Measurements from ENCODE around the gene RSAD2. TPM values are rescaled to one million over a fixed set of nuclear protein-coding genes. Genes with fewer than 3 reads are reported as not detected.

RSAD2 gene
- total and polyA plus RNA-seq, 4 experiments from 2014 or later: 3.8 to 10.4 (median 5.0) TPM

DNA sequence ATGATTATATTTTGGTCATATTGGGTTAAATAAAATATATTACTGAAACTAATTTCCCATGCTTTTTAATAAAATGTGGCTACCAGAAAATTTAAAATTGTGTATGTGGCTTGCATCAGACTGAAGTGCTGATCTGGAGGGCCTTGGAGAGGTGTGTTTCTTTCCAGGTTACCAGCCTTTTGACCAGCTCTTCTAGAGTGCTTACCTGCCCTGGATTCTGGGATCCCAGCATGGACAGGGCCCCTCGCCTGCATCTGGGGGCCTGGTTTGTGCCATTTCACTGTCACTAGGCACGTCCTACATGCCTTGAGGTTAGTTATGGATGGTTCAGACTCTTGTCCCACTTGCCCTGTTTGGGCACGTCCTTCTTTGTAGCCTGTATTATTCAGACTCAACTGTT, 50.2 kb downstream of the RSAD2 start:
- CTCF ChIA-PET (ENCODE audit: partially characterized antibody): interaction anchor here (0.7 to 4.0 kb wide), 3 partner anchors 12 to 87 kb away, joined by 3 to 29 read pairs (median 3); no protein-coding TSS in a partner anchor
- no peaks in the 10 kb centered on the region for H3K27me3 ChIP-seq (ENCODE audit: insufficient read depth, low read length)
- no peak overlapping the region for H3K27ac ChIP-seq (ENCODE audit: low read depth, low read length)
- Mint-ChIP-seq H3K27me3 (no peaks in the 10 kb centered on the region), H3K4me1 (peaks cover 50 to 84% (median 62%) of the 10 kb centered on the region in 4 donors), H3K36me3 (peaks cover 25 to 45% of the 10 kb centered on the region in 2 donors), H3K9me3 (peaks cover 0 to 11% (median 4%) of the 10 kb centered on the region in 8 donors), H3K27ac (no peak overlapping the region), H3K4me3 (no peak overlapping the region)
- no peak overlapping the region for H3K4me3 ChIP-seq (ENCODE audit: low read length in 2 of 2)
- intact Hi-C loops (cut with micrococcal nuclease): no loop called here
- no peaks in the 10 kb centered on the region for H3K9me3 ChIP-seq (ENCODE audit: control insufficient read depth in 1 of 2, low read length in 2 of 2)
- DNase-seq: no peak
- POLR2A ChIA-PET (ENCODE audit: partially characterized antibody): no interaction called here
- no peaks in the 10 kb centered on the region for H3K36me3 ChIP-seq (ENCODE audit: insufficient read depth, low read length)
- peaks cover 41% of the 10 kb centered on the region for H3K4me1 ChIP-seq (ENCODE audit: insufficient read depth, low read length)

DNA sequence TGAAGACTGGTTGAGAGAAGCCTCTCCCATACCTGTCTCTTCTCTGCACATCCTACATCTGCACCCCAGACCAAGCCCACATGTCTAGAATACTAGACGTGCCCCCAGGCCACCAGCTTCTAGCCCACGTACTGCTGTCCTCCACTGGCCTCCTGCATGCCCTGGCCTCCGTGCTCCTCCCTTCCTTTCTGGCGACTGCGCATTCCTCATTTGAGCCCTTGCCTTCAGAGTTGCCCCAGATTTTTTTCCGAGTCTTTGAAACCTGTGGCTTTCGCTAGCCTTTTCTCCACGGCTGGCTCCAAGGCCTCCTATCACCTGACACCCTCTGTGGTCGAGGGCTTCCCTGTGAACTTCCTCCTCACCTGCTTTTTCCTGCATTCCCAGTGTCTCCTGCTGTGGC, 50.9 kb downstream of the RSAD2 start:
- Mint-ChIP-seq H3K4me3 (peak overlapping the region in 3 of 8 donors; percentile 2 to 77 (median 59)), H3K4me1 (peaks cover 49 to 84% (median 61%) of the 10 kb centered on the region in 4 donors), H3K27ac (peak overlapping the region in 4 of 7 donors; percentile 33 to 87 (median 49)), H3K27me3 (no peaks in the 10 kb centered on the region), H3K9me3 (peaks cover 0 to 11% (median 3%) of the 10 kb centered on the region in 8 donors), H3K36me3 (peaks cover 25 to 42% of the 10 kb centered on the region in 2 donors)
- H3K36me3 ChIP-seq (ENCODE audit: insufficient read depth, low read length): no peaks in the 10 kb centered on the region
- no peaks in the 10 kb centered on the region for H3K27me3 ChIP-seq (ENCODE audit: insufficient read depth, low read length)
- H3K4me3 ChIP-seq (ENCODE audit: low read length in 2 of 2): no peak overlapping the region
- H3K4me1 ChIP-seq (ENCODE audit: insufficient read depth, low read length): peaks cover 41% of the 10 kb centered on the region
- H3K9me3 ChIP-seq (ENCODE audit: control insufficient read depth in 1 of 2, low read length in 2 of 2): no peaks in the 10 kb centered on the region
- CTCF ChIA-PET (ENCODE audit: partially characterized antibody): interaction anchor here (1.8 to 4.0 kb wide), 2 partner anchors 8 to 13 kb away, joined by 4 to 29 read pairs; no protein-coding TSS in a partner anchor
- POLR2A ChIA-PET (ENCODE audit: partially characterized antibody): interaction anchor here (0.9 kb wide), 1 partner anchor 12 kb away, joined by 3 read pairs; no protein-coding TSS in a partner anchor
- no peak for DNase-seq
- H3K27ac ChIP-seq (ENCODE audit: low read depth, low read length): no peak overlapping the region
- intact Hi-C loops (cut with micrococcal nuclease): no loop called here

DNA sequence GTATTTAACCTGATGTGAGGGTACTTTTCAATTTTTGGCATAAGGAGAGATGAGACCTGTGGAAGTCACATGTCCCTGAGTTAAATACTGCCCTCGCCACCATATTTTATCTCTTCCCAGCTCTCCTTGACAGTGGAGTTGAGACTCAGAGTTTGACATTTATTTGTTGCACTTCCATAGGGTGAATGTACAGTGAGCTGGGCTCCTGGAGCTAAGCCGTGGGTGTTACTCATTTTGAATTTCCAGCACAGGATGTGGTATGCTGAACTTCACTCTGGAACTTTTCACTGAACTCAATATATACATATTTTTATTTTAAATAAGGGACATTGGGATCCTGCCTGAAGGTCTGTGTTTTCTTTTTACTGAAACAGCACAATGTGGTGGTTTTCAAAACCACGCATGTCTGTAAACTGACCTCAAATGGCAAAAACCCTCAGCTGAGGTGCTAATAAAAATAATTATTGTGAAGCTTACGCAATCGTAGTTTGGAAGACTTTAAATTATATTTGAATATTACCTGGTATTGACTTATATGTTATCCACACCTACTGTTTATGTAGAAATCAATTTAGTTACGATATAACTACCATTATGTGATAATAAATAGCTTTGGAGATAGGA, 51.7 kb downstream of the RSAD2 start:
- peaks cover 45 to 83% (median 59%) of the 10 kb centered on the region in 4 donors for H3K4me1 Mint-ChIP-seq
- H3K27me3 Mint-ChIP-seq: no peaks in the 10 kb centered on the region
- peaks cover 40% of the 10 kb centered on the region for H3K4me1 ChIP-seq (ENCODE audit: insufficient read depth, low read length)
- H3K4me3 ChIP-seq (ENCODE audit: low read length in 2 of 2): no peak overlapping the region
- DNase-seq: no peak
- no peaks in the 10 kb centered on the region for H3K27me3 ChIP-seq (ENCODE audit: insufficient read depth, low read length)
- ChIA-PET CTCF (ENCODE audit: partially characterized antibody) (interaction anchor here (0.7 to 4.0 kb wide), 9 partner anchors 9 to 115 kb away, joined by 3 to 29 read pairs (median 3); partner anchors contain the start of gene RSAD2), POLR2A (ENCODE audit: partially characterized antibody) (interaction anchor here (0.9 to 1.4 kb wide), 3 partner anchors 11 to 20 kb away, joined by 3 to 6 read pairs (median 3); no protein-coding TSS in a partner anchor)
- H3K9me3 ChIP-seq (ENCODE audit: control insufficient read depth in 1 of 2, low read length in 2 of 2): no peaks in the 10 kb centered on the region
- peaks cover 0 to 11% (median 3%) of the 10 kb centered on the region in 8 donors for H3K9me3 Mint-ChIP-seq
- peaks cover 23 to 40% of the 10 kb centered on the region in 2 donors for H3K36me3 Mint-ChIP-seq
- intact Hi-C loops (cut with micrococcal nuclease): no loop called here
- peak overlapping the region in 2 of 7 donors; percentile 67 to 81 for H3K27ac Mint-ChIP-seq
- no peaks in the 10 kb centered on the region for H3K36me3 ChIP-seq (ENCODE audit: insufficient read depth, low read length)
- peak overlapping the region in 1 of 8 donors; percentile 77 for H3K4me3 Mint-ChIP-seq
- H3K27ac ChIP-seq (ENCODE audit: low read depth, low read length): no peak overlapping the region

DNA sequence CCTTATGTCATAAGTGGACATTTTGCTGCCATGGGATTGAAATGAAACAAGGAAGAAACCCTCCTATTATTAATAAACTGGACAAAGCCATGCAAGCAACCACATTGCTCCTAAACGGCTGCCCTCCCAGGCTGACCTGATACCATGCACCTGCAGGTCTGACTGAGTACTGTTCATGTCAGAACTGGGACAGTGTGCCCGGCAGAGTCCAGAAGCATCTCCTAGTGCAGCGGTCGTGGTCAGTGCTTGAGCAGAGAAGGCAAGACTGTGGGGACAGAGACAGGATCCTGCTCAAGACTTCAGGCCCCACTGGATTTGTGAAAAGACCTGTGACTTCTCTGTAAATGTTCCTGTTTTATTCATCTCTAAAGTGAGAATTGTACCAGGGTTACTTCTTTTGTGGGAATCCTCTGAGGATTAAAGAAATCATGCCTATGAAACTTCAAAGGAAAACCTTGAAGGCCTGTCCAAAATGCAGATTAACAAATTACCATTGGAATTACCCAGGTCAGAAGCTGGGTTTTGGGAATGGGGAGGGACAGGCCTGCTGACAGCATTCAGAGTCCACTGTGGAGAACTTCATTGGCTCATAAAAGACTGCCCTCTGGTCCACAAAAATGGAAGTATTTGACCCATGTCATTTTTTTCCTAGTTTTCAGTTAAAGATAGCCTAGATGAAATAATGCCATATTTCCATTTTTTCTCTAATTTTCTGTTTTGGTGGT, 53.5 kb downstream of the RSAD2 start:
- H3K9me3 ChIP-seq (ENCODE audit: control insufficient read depth in 1 of 2, low read length in 2 of 2): no peaks in the 10 kb centered on the region
- Mint-ChIP-seq H3K9me3 (peaks cover 0 to 11% (median 3%) of the 10 kb centered on the region in 8 donors), H3K27ac (peak overlapping the region in 1 of 7 donors; percentile 31), H3K4me1 (peaks cover 51 to 83% (median 61%) of the 10 kb centered on the region in 4 donors), H3K36me3 (peaks cover 21 to 44% of the 10 kb centered on the region in 2 donors), H3K4me3 (no peak overlapping the region), H3K27me3 (no peaks in the 10 kb centered on the region)
- H3K4me1 ChIP-seq (ENCODE audit: insufficient read depth, low read length): peaks cover 34% of the 10 kb centered on the region
- CTCF ChIA-PET (ENCODE audit: partially characterized antibody): no interaction called here
- POLR2A ChIA-PET (ENCODE audit: partially characterized antibody): no interaction called here
- intact Hi-C loops (cut with micrococcal nuclease): loop anchor here (5.0 kb wide), 1 partner anchor 34 kb away; no protein-coding TSS in a partner anchor
- no peak overlapping the region for H3K4me3 ChIP-seq (ENCODE audit: low read length in 2 of 2)
- H3K27me3 ChIP-seq (ENCODE audit: insufficient read depth, low read length): no peaks in the 10 kb centered on the region
- H3K27ac ChIP-seq (ENCODE audit: low read depth, low read length): no peak overlapping the region
- no peaks in the 10 kb centered on the region for H3K36me3 ChIP-seq (ENCODE audit: insufficient read depth, low read length)
- DNase-seq: no peak

DNA sequence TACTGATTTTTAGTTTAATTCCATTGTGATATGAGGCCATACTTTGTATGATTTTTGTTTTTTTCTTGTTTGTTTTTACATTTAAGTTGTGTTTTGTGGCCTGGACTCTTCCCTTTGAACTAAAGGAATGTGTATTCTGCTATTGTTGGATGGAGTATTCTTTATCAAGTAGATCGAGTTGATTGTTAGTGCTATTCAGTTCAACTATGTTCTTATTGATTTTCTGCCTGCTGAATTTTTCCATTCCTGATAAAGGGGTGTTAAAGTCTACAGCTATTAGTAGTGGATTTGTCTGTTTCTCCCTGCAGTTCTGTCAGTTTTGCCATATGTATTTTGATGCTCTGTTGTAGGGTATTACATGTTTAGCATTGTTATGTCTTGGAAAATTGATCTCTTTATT, 54.2 kb downstream of the RSAD2 start:
- CTCF ChIA-PET (ENCODE audit: partially characterized antibody): interaction anchor here (0.9 to 3.2 kb wide), 5 partner anchors 12 to 113 kb away, joined by 3 to 14 read pairs (median 6); partner anchors contain the start of gene RNF144A
- intact Hi-C loops (cut with micrococcal nuclease): loop anchor here (5.0 kb wide), 1 partner anchor 34 kb away; no protein-coding TSS in a partner anchor
- peak overlapping the region in 1 of 8 donors; percentile 31 for H3K4me3 Mint-ChIP-seq
- peak overlapping the region in 3 of 7 donors; percentile 30 to 57 (median 44) for H3K27ac Mint-ChIP-seq
- no peaks in the 10 kb centered on the region for H3K27me3 ChIP-seq (ENCODE audit: insufficient read depth, low read length)
- H3K27me3 Mint-ChIP-seq: no peaks in the 10 kb centered on the region
- POLR2A ChIA-PET (ENCODE audit: partially characterized antibody): interaction anchor here (1.2 kb wide), 1 partner anchor 10 kb away, joined by 4 read pairs; no protein-coding TSS in a partner anchor
- H3K9me3 ChIP-seq (ENCODE audit: control insufficient read depth in 1 of 2, low read length in 2 of 2): no peaks in the 10 kb centered on the region
- H3K9me3 Mint-ChIP-seq: peaks cover 0 to 10% (median 3%) of the 10 kb centered on the region in 8 donors
- H3K4me1 ChIP-seq (ENCODE audit: insufficient read depth, low read length): peaks cover 39% of the 10 kb centered on the region
- no peaks in the 10 kb centered on the region for H3K36me3 ChIP-seq (ENCODE audit: insufficient read depth, low read length)
- DNase-seq: no peak
- no peak overlapping the region for H3K4me3 ChIP-seq (ENCODE audit: low read length in 2 of 2)
- peaks cover 49 to 83% (median 59%) of the 10 kb centered on the region in 4 donors for H3K4me1 Mint-ChIP-seq
- no peak overlapping the region for H3K27ac ChIP-seq (ENCODE audit: low read depth, low read length)
- peaks cover 17 to 37% of the 10 kb centered on the region in 2 donors for H3K36me3 Mint-ChIP-seq

DNA sequence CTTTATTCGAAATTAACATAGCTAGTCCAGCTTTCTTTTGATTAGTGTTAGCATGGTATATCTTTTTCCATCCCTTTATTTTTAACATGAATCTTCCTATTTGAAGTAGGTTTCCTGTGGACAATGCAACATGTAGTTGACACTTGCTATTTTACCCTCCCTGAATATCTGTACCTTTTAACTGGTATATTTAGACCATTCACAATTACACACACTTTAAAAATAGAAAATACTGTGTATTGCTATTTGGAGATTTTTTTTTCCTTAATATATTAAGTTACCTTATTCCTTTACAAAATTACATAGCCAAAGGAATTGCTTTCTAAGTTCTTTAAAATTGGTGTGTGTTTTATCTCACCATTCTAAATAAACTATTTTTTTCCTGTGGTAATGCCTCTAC, 54.6 kb downstream of the RSAD2 start:
- ChIA-PET CTCF (ENCODE audit: partially characterized antibody) (interaction anchor here (0.9 to 3.2 kb wide), 5 partner anchors 12 to 112 kb away, joined by 3 to 14 read pairs (median 6); partner anchors contain the start of gene RNF144A), POLR2A (ENCODE audit: partially characterized antibody) (interaction anchor here (1.2 kb wide), 1 partner anchor 11 kb away, joined by 4 read pairs; no protein-coding TSS in a partner anchor)
- Histone ChIP-seq H3K27me3 (ENCODE audit: insufficient read depth, low read length) (no peaks in the 10 kb centered on the region), H3K4me1 (ENCODE audit: insufficient read depth, low read length) (peaks cover 43% of the 10 kb centered on the region), H3K4me3 (ENCODE audit: low read length in 2 of 2) (no peak overlapping the region), H3K9me3 (ENCODE audit: control insufficient read depth in 1 of 2, low read length in 2 of 2) (no peaks in the 10 kb centered on the region), H3K36me3 (ENCODE audit: insufficient read depth, low read length) (no peaks in the 10 kb centered on the region), H3K27ac (ENCODE audit: low read depth, low read length) (no peak overlapping the region)
- Mint-ChIP-seq H3K36me3 (peaks cover 16 to 33% of the 10 kb centered on the region in 2 donors), H3K4me1 (peaks cover 48 to 83% (median 56%) of the 10 kb centered on the region in 4 donors), H3K4me3 (peak overlapping the region in 1 of 8 donors; percentile 63), H3K27ac (peak overlapping the region in 1 of 7 donors; percentile 44), H3K9me3 (peaks cover 0 to 10% (median 3%) of the 10 kb centered on the region in 8 donors), H3K27me3 (no peaks in the 10 kb centered on the region)
- intact Hi-C loops (cut with micrococcal nuclease): loop anchor here (5.0 kb wide), 1 partner anchor 35 kb away; no protein-coding TSS in a partner anchor
- no peak for DNase-seq
